OCI-LY7 (cell line): Measurements from ENCODE around the gene NKAIN2.

Experiments used
- EZH2phosphoT487 ChIP-seq: fragments of 200-600 bp; sonication (generic); IDR thresholded peaks from 2 replicates; pipeline ENCODE4 v1.6.1; 2018; ENCODE audit warnings: low read depth, borderline replicate concordance, mild to moderate bottlenecking, mixed run types, antibody characterized with exemption, low read length, moderate library complexity, mixed read lengths
- TF ChIP-seq, protein P1 (sequence below): fragments of 200-600 bp; sonication (generic); conservative IDR thresholded peaks from 2 replicates; pipeline ENCODE4 v1.5.1; 2014; ENCODE audit warnings: mild to moderate bottlenecking, antibody characterized with exemption, low read length, moderate library complexity, mixed read lengths

GRCh38 chr6:124495665-124496190 lies 692.1 kb downstream of the NKAIN2 start:
- TF ChIP-seq, protein P1, sequence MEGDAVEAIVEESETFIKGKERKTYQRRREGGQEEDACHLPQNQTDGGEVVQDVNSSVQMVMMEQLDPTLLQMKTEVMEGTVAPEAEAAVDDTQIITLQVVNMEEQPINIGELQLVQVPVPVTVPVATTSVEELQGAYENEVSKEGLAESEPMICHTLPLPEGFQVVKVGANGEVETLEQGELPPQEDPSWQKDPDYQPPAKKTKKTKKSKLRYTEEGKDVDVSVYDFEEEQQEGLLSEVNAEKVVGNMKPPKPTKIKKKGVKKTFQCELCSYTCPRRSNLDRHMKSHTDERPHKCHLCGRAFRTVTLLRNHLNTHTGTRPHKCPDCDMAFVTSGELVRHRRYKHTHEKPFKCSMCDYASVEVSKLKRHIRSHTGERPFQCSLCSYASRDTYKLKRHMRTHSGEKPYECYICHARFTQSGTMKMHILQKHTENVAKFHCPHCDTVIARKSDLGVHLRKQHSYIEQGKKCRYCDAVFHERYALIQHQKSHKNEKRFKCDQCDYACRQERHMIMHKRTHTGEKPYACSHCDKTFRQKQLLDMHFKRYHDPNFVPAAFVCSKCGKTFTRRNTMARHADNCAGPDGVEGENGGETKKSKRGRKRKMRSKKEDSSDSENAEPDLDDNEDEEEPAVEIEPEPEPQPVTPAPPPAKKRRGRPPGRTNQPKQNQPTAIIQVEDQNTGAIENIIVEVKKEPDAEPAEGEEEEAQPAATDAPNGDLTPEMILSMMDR: no peak
- no peak for TF ChIP-seq EZH2phosphoT487
